Measurements from ENCODE around the gene RBFOX1.
"Not testable (repeated sequence)": the region's sequence is repeated elsewhere in the genome, so short reads cannot be mapped to it uniquely, and the experiment has no call there.

RBFOX1 gene

GRCh38 chr16:7458144-7458543, 125.5 kb downstream of the RBFOX1 start:
- DNase-seq (ENCODE audit: low spot score) (no peak), FAIRE-seq (no peak)

GRCh38 chr16:7470344-7470743, 137.7 kb downstream of the RBFOX1 start:
- no peak for FAIRE-seq
- DNase-seq (ENCODE audit: low spot score), result no peak

- DNase-seq (ENCODE audit: low spot score) (no peak), FAIRE-seq (no peak)
Observed at GRCh38 chr16:7471268-7471667, 138.6 kb downstream of the RBFOX1 start.

GRCh38 chr16:7482032-7482431, 149.4 kb downstream of the RBFOX1 start:
- DNase-seq (ENCODE audit: low spot score) (no peak), FAIRE-seq (no peak)

- no peak for FAIRE-seq
- DNase-seq (ENCODE audit: low spot score), result no peak
Observed at GRCh38 chr16:7482596-7483290, 150.1 kb downstream of the RBFOX1 start.

- no peak for FAIRE-seq
Observed at GRCh38 chr16:7487574-7488323, 155.1 kb downstream of the RBFOX1 start.

GRCh38 chr16:7492122-7492521, 159.5 kb downstream of the RBFOX1 start:
- DNase-seq (ENCODE audit: low spot score) (no peak), FAIRE-seq (no peak)

More at GRCh38 chr16:7487574-7488323, 155.1 kb downstream of the RBFOX1 start:
- DNase-seq (ENCODE audit: low spot score), result no peak

- DNase-seq (ENCODE audit: low spot score), result no peak
- no peak for FAIRE-seq
Observed at GRCh38 chr16:7493133-7493532, 160.5 kb downstream of the RBFOX1 start.

GRCh38 chr16:7497691-7498090, 165.0 kb downstream of the RBFOX1 start:
- no peak for FAIRE-seq
- DNase-seq (ENCODE audit: low spot score), result no peak

- DNase-seq (ENCODE audit: low spot score) (no peak), FAIRE-seq (no peak)
Observed at GRCh38 chr16:7501868-7502267, 169.2 kb downstream of the RBFOX1 start.

GRCh38 chr16:7502591-7503157, 170.0 kb downstream of the RBFOX1 start:
- not testable (repeated sequence) for DNase-seq (ENCODE audit: low spot score); FAIRE-seq

GRCh38 chr16:7503666-7504065, 171.0 kb downstream of the RBFOX1 start:
- FAIRE-seq (no peak), DNase-seq (ENCODE audit: low spot score) (no peak)

- FAIRE-seq, result no peak
- no peak for DNase-seq (ENCODE audit: low spot score)
Observed at GRCh38 chr16:7504844-7505243, 172.2 kb downstream of the RBFOX1 start.

GRCh38 chr16:7505495-7505894, 172.8 kb downstream of the RBFOX1 start:
- FAIRE-seq, result no peak
- DNase-seq (ENCODE audit: low spot score), result no peak

GRCh38 chr16:7506363-7506762, 173.7 kb downstream of the RBFOX1 start:
- no peak for DNase-seq (ENCODE audit: low spot score)
- FAIRE-seq, result no peak

- FAIRE-seq, result no peak
- no peak for DNase-seq (ENCODE audit: low spot score)
Observed at GRCh38 chr16:7508656-7509055, 176.0 kb downstream of the RBFOX1 start.

GRCh38 chr16:7509963-7510601, 177.4 kb downstream of the RBFOX1 start:
- no peak for DNase-seq (ENCODE audit: low spot score)
- FAIRE-seq, result no peak

- DNase-seq (ENCODE audit: low spot score) (no peak), FAIRE-seq (no peak)
Observed at GRCh38 chr16:7511549-7512260, 179.1 kb downstream of the RBFOX1 start.

GRCh38 chr16:7512503-7512902, 179.9 kb downstream of the RBFOX1 start:
- FAIRE-seq, result no peak

GRCh38 chr16:7513429-7513828, 180.8 kb downstream of the RBFOX1 start:
- no peak for FAIRE-seq
- no peak for DNase-seq (ENCODE audit: low spot score)

More at GRCh38 chr16:7512503-7512902, 179.9 kb downstream of the RBFOX1 start:
- DNase-seq (ENCODE audit: low spot score), result no peak

GRCh38 chr16:7515543-7515942, 182.9 kb downstream of the RBFOX1 start:
- FAIRE-seq, result no peak
- no peak for DNase-seq (ENCODE audit: low spot score)

All from RCC 7860 (cell line).